ENCODE results near the gene RBM27. TPM values are rescaled to one million over a fixed set of nuclear protein-coding genes. Genes with fewer than 3 reads are reported as not detected.
A peak's percentile ranks its signal among the peaks of the same experiment; 100 is the strongest.

Gene RBM27
- total RNA-seq, 2 experiments from 2014 or later, result 19.4 to 26.4 TPM

DNA sequence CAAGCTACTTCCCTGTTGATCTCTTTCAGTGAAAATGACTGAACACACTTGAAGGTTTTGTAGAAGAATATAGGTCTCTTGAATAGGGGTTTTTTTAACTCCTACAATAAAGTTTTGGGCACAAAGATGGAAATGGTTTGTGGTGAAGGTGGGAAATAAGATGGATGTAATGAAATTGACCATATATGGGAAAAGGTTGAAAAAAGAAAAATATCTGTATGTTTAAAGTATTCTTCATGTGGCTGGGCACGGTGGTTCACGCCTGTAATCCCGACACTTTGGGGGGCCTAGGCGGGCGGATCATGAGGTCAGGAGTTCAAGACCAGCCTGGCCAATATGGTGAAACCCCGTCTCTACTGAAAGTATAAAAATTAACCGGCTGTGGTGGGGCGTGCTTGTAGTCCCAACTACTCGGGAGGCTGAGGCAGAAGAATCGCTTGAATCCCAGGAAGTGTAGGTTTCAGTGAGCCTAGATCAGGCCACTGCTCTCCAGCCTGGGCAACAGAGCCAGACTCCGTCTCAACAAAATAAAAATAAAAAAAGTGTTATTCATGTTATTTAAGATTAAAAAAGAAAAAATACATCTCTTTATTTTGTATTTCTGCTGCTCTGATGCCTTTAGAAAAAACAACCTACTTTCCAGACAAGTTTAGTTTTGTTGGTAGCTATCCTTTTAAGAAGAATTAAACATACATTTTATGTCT lies 2.2 kb downstream of the RBM27 start:
- H3K4me1 ChIP-seq (ENCODE audit: insufficient read depth, low read length, poor library complexity, severe bottlenecking), result peaks cover 46% of the 10 kb centered on the region
- H3K9me3 ChIP-seq (ENCODE audit: low read length), result no peaks in the 10 kb centered on the region
- H3K79me2 ChIP-seq (ENCODE audit: insufficient read depth, low read depth, low read length), result peaks cover 70% of the 10 kb centered on the region
- H3K36me3 ChIP-seq (ENCODE audit: insufficient read depth, low read length), result peaks cover 16% of the 10 kb centered on the region; the same call in 1 of the 2 replicates
- H3K4me3 ChIP-seq (ENCODE audit: low read depth, low read length, poor library complexity, severe bottlenecking), result peak overlapping the region; percentile 97
- no peak overlapping the region for H2AFZ ChIP-seq (ENCODE audit: low read length)
- DNase-seq (ENCODE audit: low spot score), result no peak
- POLR2A ChIA-PET, result interaction anchor here (0.6 to 2.0 kb wide), 16 partner anchors 8 to 92 kb away, joined by 3 to 14 read pairs (median 4); no protein-coding TSS in a partner anchor
- TF ChIP-seq, protein P1, sequence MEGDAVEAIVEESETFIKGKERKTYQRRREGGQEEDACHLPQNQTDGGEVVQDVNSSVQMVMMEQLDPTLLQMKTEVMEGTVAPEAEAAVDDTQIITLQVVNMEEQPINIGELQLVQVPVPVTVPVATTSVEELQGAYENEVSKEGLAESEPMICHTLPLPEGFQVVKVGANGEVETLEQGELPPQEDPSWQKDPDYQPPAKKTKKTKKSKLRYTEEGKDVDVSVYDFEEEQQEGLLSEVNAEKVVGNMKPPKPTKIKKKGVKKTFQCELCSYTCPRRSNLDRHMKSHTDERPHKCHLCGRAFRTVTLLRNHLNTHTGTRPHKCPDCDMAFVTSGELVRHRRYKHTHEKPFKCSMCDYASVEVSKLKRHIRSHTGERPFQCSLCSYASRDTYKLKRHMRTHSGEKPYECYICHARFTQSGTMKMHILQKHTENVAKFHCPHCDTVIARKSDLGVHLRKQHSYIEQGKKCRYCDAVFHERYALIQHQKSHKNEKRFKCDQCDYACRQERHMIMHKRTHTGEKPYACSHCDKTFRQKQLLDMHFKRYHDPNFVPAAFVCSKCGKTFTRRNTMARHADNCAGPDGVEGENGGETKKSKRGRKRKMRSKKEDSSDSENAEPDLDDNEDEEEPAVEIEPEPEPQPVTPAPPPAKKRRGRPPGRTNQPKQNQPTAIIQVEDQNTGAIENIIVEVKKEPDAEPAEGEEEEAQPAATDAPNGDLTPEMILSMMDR (conservative IDR thresholded peaks at IDR 0.05; ENCODE audit: low read length), result no peak
- no peak for TF ChIP-seq EZH2phosphoT487 (IDR thresholded peaks at IDR 0.05; ENCODE audit: borderline replicate concordance, low read depth, low read length)
- no peaks in the 10 kb centered on the region for H3K9me2 ChIP-seq (ENCODE audit: insufficient read depth, low read length)
- H4K20me1 ChIP-seq (ENCODE audit: insufficient read depth, low read length), result peaks cover 20% of the 10 kb centered on the region
- H3K4me2 ChIP-seq (ENCODE audit: low read length), result peak overlapping the region; percentile 98
- H3K27ac ChIP-seq (ENCODE audit: low read depth, low read length, poor library complexity, severe bottlenecking), result no peak overlapping the region
- intact Hi-C loops (cut with micrococcal nuclease; ENCODE audit: unreplicated experiment), result no loop called here
- no TSS peak for BruUV-seq (replicated peaks)
- CTCF ChIA-PET (ENCODE audit: unreplicated experiment), result no interaction called here

GRCh38 chr5:146206257-146206656 lies 2.9 kb downstream of the RBM27 start:
- H3K36me3 ChIP-seq (ENCODE audit: insufficient read depth, low read length), result peaks cover 22% of the 10 kb centered on the region
- peaks cover 20% of the 10 kb centered on the region for H4K20me1 ChIP-seq (ENCODE audit: insufficient read depth, low read length)
- ChIA-PET POLR2A (interaction anchor here (0.6 to 2.0 kb wide), 14 partner anchors 9 to 93 kb away, joined by 3 to 14 read pairs (median 4); no protein-coding TSS in a partner anchor), CTCF (ENCODE audit: unreplicated experiment) (no interaction called here)
- peak overlapping the region; percentile 98 for H3K4me2 ChIP-seq (ENCODE audit: low read length)
- H3K9me3 ChIP-seq (ENCODE audit: low read length), result no peaks in the 10 kb centered on the region
- TF ChIP-seq, protein P1 (conservative IDR thresholded peaks at IDR 0.05; ENCODE audit: low read length), result no peak
- TF ChIP-seq EZH2phosphoT487 (IDR thresholded peaks at IDR 0.05; ENCODE audit: borderline replicate concordance, low read depth, low read length), result no peak
- peaks cover 76% of the 10 kb centered on the region for H3K79me2 ChIP-seq (ENCODE audit: insufficient read depth, low read depth, low read length)
- H3K27ac ChIP-seq (ENCODE audit: low read depth, low read length, poor library complexity, severe bottlenecking), result no peak overlapping the region
- H3K9me2 ChIP-seq (ENCODE audit: insufficient read depth, low read length), result no peaks in the 10 kb centered on the region
- H2AFZ ChIP-seq (ENCODE audit: low read length), result no peak overlapping the region
- H3K4me3 ChIP-seq (ENCODE audit: low read depth, low read length, poor library complexity, severe bottlenecking), result peak overlapping the region; percentile 97
- DNase-seq (ENCODE audit: low spot score), result no peak
- peaks cover 46% of the 10 kb centered on the region for H3K4me1 ChIP-seq (ENCODE audit: insufficient read depth, low read length, poor library complexity, severe bottlenecking)
- intact Hi-C loops (cut with micrococcal nuclease; ENCODE audit: unreplicated experiment), result no loop called here
- no TSS peak for BruUV-seq (replicated peaks)

GRCh38 chr5:146208916-146209522 lies 5.6 kb downstream of the RBM27 start:
- POLR2A ChIA-PET, result interaction anchor here (0.8 kb wide), 1 partner anchor 18 kb away, joined by 3 read pairs; no protein-coding TSS in a partner anchor
- TSS peak; percentile 13 for BruUV-seq (replicated peaks)
- no peak overlapping the region for H3K4me2 ChIP-seq (ENCODE audit: low read length)

More at GRCh38 chr5:146208916-146209522, 5.6 kb downstream of the RBM27 start:
- Histone ChIP-seq H3K4me1 (ENCODE audit: insufficient read depth, low read length, poor library complexity, severe bottlenecking) (peaks cover 49% of the 10 kb centered on the region), H3K36me3 (ENCODE audit: insufficient read depth, low read length) (peaks cover 28% of the 10 kb centered on the region), H3K9me3 (ENCODE audit: low read length) (no peaks in the 10 kb centered on the region), H3K79me2 (ENCODE audit: insufficient read depth, low read depth, low read length) (peaks cover 98% of the 10 kb centered on the region), H3K4me3 (ENCODE audit: low read depth, low read length, poor library complexity, severe bottlenecking) (no peak overlapping the region), H2AFZ (ENCODE audit: low read length) (no peak overlapping the region), H3K27ac (ENCODE audit: low read depth, low read length, poor library complexity, severe bottlenecking) (no peak overlapping the region), H4K20me1 (ENCODE audit: insufficient read depth, low read length) (peaks cover 29% of the 10 kb centered on the region), H3K9me2 (ENCODE audit: insufficient read depth, low read length) (no peaks in the 10 kb centered on the region)
- intact Hi-C loops (cut with micrococcal nuclease; ENCODE audit: unreplicated experiment), result no loop called here
- peak; percentile 13 for DNase-seq (ENCODE audit: low spot score)
- CTCF ChIA-PET (ENCODE audit: unreplicated experiment), result no interaction called here
- no peak for TF ChIP-seq EZH2phosphoT487 (IDR thresholded peaks at IDR 0.05; ENCODE audit: borderline replicate concordance, low read depth, low read length)
- TF ChIP-seq, protein P1 (conservative IDR thresholded peaks at IDR 0.05; ENCODE audit: low read length), result peak; percentile 51
